IMR-90 (cell line): ENCODE results near the gene EXT2. TPM values are rescaled to one million over a fixed set of nuclear protein-coding genes. Genes with fewer than 3 reads are reported as not detected.

Source experiments
- ATAC-seq: fragments of 200-7000 bp; cut with Tn5 transposase; 2 replicates; pipeline ENCODE4 v1.9.1; 2020; ENCODE audit warnings: low read depth, mild to moderate bottlenecking, moderate library complexity
- BruUV-seq: library from RNA; stranded (reverse); fragments of 400-500 nt; replicated peaks from 2 replicates; lab custom pipeline; 2021; lab: Mats Ljungman, UMichigan
- CTCF ChIA-PET: fragments of 300-600 bp; formaldehyde crosslinking; extraction: SDS; loops from one replicate; lab custom pipeline; 2021; ENCODE audit warnings: antibody characterized with exemption; lab: Yijun Ruan, JAX
- POLR2A ChIA-PET: fragments of 300-600 bp; sonication (Branson Sonifier 250); formaldehyde crosslinking; loops from one replicate; lab custom pipeline; 2022; ENCODE audit warnings: antibody characterized with exemption; ENCODE audit not compliant: unreplicated experiment; lab: Charles Lee
- DNase-seq: peaks from one replicate; pipeline ENCODE4 v3.0.0; 2013
- H2AFZ ChIP-seq: replicated peaks from 2 replicates; pipeline ENCODE3; 2013; ENCODE audit warnings: low read length, mild to moderate bottlenecking; ENCODE audit not compliant: poor library complexity
- H2AK5ac ChIP-seq: 2 replicates; pipeline ENCODE4 v1.6.1; 2013; ENCODE audit warnings: low read depth, low read length, inconsistent platforms
- H2AK9ac ChIP-seq: replicated peaks from 2 replicates; pipeline ENCODE3; 2013; ENCODE audit warnings: mild to moderate bottlenecking, low read depth, low read length, moderate library complexity; ENCODE audit not compliant: poor library complexity
- H2BK120ac ChIP-seq: 2 replicates; pipeline ENCODE4 v1.6.1; 2013; ENCODE audit warnings: low read depth, low read length, inconsistent platforms
- H2BK15ac ChIP-seq: 3 replicates; pipeline ENCODE4 v1.6.1; 2013; ENCODE audit warnings: low read depth, low read length, inconsistent platforms
- H2BK20ac ChIP-seq: 2 replicates; pipeline ENCODE4 v1.6.1; 2013; ENCODE audit warnings: low read depth, mild to moderate bottlenecking, inconsistent platforms, low read length, moderate library complexity
- H2BK5ac ChIP-seq: 2 replicates; pipeline ENCODE4 v1.6.1; 2013; ENCODE audit warnings: mild to moderate bottlenecking, low read depth, low read length, inconsistent platforms; ENCODE audit not compliant: poor library complexity, severe bottlenecking
- H3K14ac ChIP-seq: replicated peaks from 2 replicates; pipeline ENCODE4 v1.6.1; 2013; ENCODE audit warnings: low read depth, low read length, inconsistent platforms
- H3K18ac ChIP-seq: 2 replicates; pipeline ENCODE4 v1.6.1; 2013; ENCODE audit warnings: low read depth, low read length, control low read depth
- H3K23ac ChIP-seq: 2 replicates; pipeline ENCODE4 v1.6.1; 2013; ENCODE audit warnings: low read depth, low read length, inconsistent platforms
- H3K27ac ChIP-seq: 2 replicates; pipeline ENCODE4 v1.5.1; 2013; ENCODE audit warnings: mild to moderate bottlenecking, control low read depth, low read length; ENCODE audit not compliant: insufficient read depth
- H3K27me3 ChIP-seq: 2 replicates; pipeline ENCODE4 v1.6.1; 2013; ENCODE audit warnings: low read length; ENCODE audit not compliant: control insufficient read depth, insufficient read depth
- H3K36me3 ChIP-seq: 2 replicates; pipeline ENCODE4 v1.6.1; 2013; ENCODE audit warnings: low read length, mixed read lengths; ENCODE audit not compliant: control insufficient read depth, insufficient read depth
- H3K4ac ChIP-seq: 2 replicates; pipeline ENCODE4 v1.6.1; 2013; ENCODE audit warnings: low read depth, low read length, inconsistent platforms
- H3K4me1 ChIP-seq: 2 replicates; pipeline ENCODE4 v1.6.1; 2013; ENCODE audit warnings: low read length, mixed read lengths; ENCODE audit not compliant: control insufficient read depth, insufficient read depth
- H3K4me2 ChIP-seq: 2 replicates; pipeline ENCODE4 v1.6.1; 2013; ENCODE audit warnings: low read depth, mild to moderate bottlenecking, control low read depth, low read length, moderate library complexity
- H3K4me3 ChIP-seq: 2 replicates; pipeline ENCODE4 v1.5.1; 2013; ENCODE audit warnings: low read depth, mild to moderate bottlenecking, control low read depth, low read length, moderate library complexity; ENCODE audit not compliant: insufficient read depth
- H3K56ac ChIP-seq: 2 replicates; pipeline ENCODE4 v1.6.1; 2013; ENCODE audit warnings: low read length, inconsistent platforms; ENCODE audit not compliant: insufficient read depth; ENCODE audit errors: extremely low read depth
- H3K79me1 ChIP-seq, 2 experiments: 2 replicates each; pipeline ENCODE4 v1.6.1; 2013; ENCODE audit warnings: low read length in 2 of 2, inconsistent platforms in 1 of 2, low read depth in 1 of 2
- H3K9ac ChIP-seq: 2 replicates; pipeline ENCODE4 v1.6.1; 2013; ENCODE audit warnings: low read depth, low read length, control low read depth
- H3K9me1 ChIP-seq: 2 replicates; pipeline ENCODE4 v1.6.1; 2013; ENCODE audit warnings: low read length, inconsistent platforms; ENCODE audit not compliant: insufficient read depth
- H3K9me3 ChIP-seq: 2 replicates; pipeline ENCODE4 v1.6.1; 2013; ENCODE audit warnings: low read length; ENCODE audit not compliant: control insufficient read depth, insufficient read depth
- H4K20me1 ChIP-seq: 2 replicates; pipeline ENCODE4 v1.6.1; 2013; ENCODE audit warnings: low read length, inconsistent platforms; ENCODE audit not compliant: insufficient read depth
- H4K5ac ChIP-seq: 2 replicates; pipeline ENCODE4 v1.6.1; 2013; ENCODE audit warnings: mild to moderate bottlenecking, low read depth, low read length, control low read depth
- H4K8ac ChIP-seq, 2 experiments: 2 replicates each; pipeline ENCODE4 v1.6.1; 2013; ENCODE audit warnings: low read depth in 2 of 2, low read length in 2 of 2, control low read depth in 1 of 2, inconsistent platforms in 1 of 2
- H4K91ac ChIP-seq: 2 replicates; pipeline ENCODE4 v1.6.1; 2013; ENCODE audit warnings: low read depth, low read length, inconsistent platforms; ENCODE audit not compliant: insufficient read depth
- BHLHE40 ChIP-seq: fragments of 150-350 bp; IDR thresholded peaks from 2 replicates; pipeline ENCODE4 v1.6.1; 2016; ENCODE audit warnings: mild to moderate bottlenecking, low read depth, low read length
- CHD1 ChIP-seq: IDR thresholded peaks from 2 replicates; pipeline ENCODE4 v1.6.1; 2012; ENCODE audit warnings: low read depth, low read length, improper control_type of control experiment
- SMC3 ChIP-seq: fragments of 150-350 bp; IDR thresholded peaks from 2 replicates; pipeline ENCODE4 v1.6.1; 2016; ENCODE audit warnings: low read depth, mild to moderate bottlenecking, antibody characterized with exemption, low read length, moderate library complexity
- WGBS, 2 experiments: methylation state at CpG; one replicate each; pipeline versions ENCODE4 v1.1.5 to v1.1.7; 2013; ENCODE audit warnings: missing lambda C conversion rate in 2 of 2; ENCODE audit not compliant: insufficient read length in 1 of 2; ENCODE audit errors: extremely low coverage in 2 of 2; 5-methylcytosine and 5-hydroxymethylcytosine counted together
- dilution Hi-C: fragments of 300-500 bp; cut with HindIII; formaldehyde crosslinking; loops from one replicate; pipeline ENCODE4 v1.14.3; 2018; ENCODE audit warnings: low sequenced_read_pairs; ENCODE audit not compliant: unreplicated experiment
- in situ Hi-C: fragments of 300-500 bp; cut with MboI; formaldehyde crosslinking; loops from 3 replicates; pipeline ENCODE4 v1.14.3; 2019; ENCODE audit warnings: low sequenced_read_pairs, inconsistent platforms, mixed read lengths
- intact Hi-C: fragments of 100-400 bp; cut with micrococcal nuclease; formaldehyde crosslinking; loops from 2 replicates; pipeline ENCODE4 v1.10.0; 2022
- polyA plus RNA-seq, 3 experiments: library from polyadenylated mRNA; depleted of rRNA; stranded (reverse); fragments of >200 nt; gene quantifications; 2 replicates each; pipeline ENCODE4 v1.2.3, GENCODE V29; 2012; ENCODE audit warnings: low replicate concordance in 1 of 3
- total RNA-seq: library from RNA; depleted of rRNA; stranded (reverse); fragments of >200 nt; gene quantifications from 2 replicates; pipeline ENCODE4 v1.2.3, GENCODE V29; 2012
- TF ChIP-seq, protein P1 (sequence below): conservative IDR thresholded peaks from 2 replicates; pipeline ENCODE4 v1.5.1; 2012; ENCODE audit warnings: mild to moderate bottlenecking, low read depth, low read length, improper control_type of control experiment

EXT2 gene
- total and polyA plus RNA-seq, 2 of the 4 experiments (the other 2 are of a cell fraction): 75.0 to 85.3 TPM

DNA sequence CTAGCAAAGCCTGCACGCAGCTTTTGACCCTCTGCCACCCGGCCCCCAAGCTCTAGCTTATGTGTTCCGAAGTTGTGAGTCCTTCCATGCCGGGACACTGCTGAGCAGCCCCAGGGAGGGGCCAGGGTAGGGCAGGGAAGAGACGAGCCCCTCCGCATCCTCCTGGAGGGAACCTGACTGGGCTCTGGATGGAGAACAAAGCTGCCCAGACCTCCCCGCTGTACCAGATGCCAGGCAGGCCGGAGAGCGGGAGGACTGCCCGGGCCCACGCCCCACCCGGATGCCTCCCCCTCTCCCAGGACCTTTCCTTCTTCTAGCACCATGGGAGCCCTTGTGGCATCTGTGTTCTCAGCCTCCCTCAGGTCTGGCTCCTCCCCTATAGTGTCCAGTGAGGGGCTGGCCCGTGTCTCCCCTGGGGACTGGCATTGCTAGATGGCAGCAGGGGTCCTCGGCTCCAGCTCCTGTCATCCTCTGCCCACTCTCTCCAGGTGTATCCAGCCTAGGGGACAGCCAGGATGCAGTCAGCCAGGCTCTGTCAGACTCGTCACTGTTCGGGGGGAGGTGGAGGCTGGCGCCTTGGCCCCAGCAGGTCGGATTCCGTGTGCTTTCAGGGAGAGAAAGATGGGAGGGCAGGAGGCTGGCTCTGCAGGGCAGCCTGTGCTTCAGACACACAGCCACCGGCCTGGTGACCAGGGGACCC lies 168.4 kb downstream of the EXT2 start:
- POLR2A ChIA-PET: no interaction called here
- Histone ChIP-seq H4K8ac (no peak overlapping the region), H3K36me3 (no peaks in the 10 kb centered on the region), H2AK9ac (no peak overlapping the region), H3K79me1 (no peaks in the 10 kb centered on the region), H3K14ac (no peak overlapping the region), H4K20me1 (no peaks in the 10 kb centered on the region), H3K9me3 (no peaks in the 10 kb centered on the region), H2BK15ac (no peak overlapping the region), H3K23ac (no peak overlapping the region), H2BK20ac (no peak overlapping the region), H3K4me2 (no peak overlapping the region), H2BK120ac (no peak overlapping the region), H3K56ac (no peak overlapping the region), H2AFZ (no peak overlapping the region), H3K27me3 (peaks cover 2% of the 10 kb centered on the region; the same call in 1 of the 2 replicates), H3K4ac (no peak overlapping the region), H4K91ac (no peak overlapping the region), H3K4me1 (no peaks in the 10 kb centered on the region), H2AK5ac (no peak overlapping the region), H3K9ac (no peak overlapping the region), H2BK5ac (no peak overlapping the region), H3K9me1 (no peaks in the 10 kb centered on the region), H3K4me3 (no peak overlapping the region), H3K18ac (no peak overlapping the region), H3K27ac (no peak overlapping the region), H4K5ac (no peak overlapping the region)
- dilution Hi-C loops: no loop called here
- no TSS peak for BruUV-seq
- 76% methylated on average over 13 of the region's 20 CpGs; no CpG with 5 or more reads in 1 of the 2 experiments for WGBS, 2 experiments
- no peak for ATAC-seq
- in situ Hi-C loops: no loop called here
- CTCF ChIA-PET: no interaction called here
- intact Hi-C loops: no loop called here
- no peak for DNase-seq
- TF ChIP-seq SMC3 (no peak), CHD1 (no peak), BHLHE40 (no peak)
- TF ChIP-seq, protein P1, sequence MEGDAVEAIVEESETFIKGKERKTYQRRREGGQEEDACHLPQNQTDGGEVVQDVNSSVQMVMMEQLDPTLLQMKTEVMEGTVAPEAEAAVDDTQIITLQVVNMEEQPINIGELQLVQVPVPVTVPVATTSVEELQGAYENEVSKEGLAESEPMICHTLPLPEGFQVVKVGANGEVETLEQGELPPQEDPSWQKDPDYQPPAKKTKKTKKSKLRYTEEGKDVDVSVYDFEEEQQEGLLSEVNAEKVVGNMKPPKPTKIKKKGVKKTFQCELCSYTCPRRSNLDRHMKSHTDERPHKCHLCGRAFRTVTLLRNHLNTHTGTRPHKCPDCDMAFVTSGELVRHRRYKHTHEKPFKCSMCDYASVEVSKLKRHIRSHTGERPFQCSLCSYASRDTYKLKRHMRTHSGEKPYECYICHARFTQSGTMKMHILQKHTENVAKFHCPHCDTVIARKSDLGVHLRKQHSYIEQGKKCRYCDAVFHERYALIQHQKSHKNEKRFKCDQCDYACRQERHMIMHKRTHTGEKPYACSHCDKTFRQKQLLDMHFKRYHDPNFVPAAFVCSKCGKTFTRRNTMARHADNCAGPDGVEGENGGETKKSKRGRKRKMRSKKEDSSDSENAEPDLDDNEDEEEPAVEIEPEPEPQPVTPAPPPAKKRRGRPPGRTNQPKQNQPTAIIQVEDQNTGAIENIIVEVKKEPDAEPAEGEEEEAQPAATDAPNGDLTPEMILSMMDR: no peak
